ENCODE results near the gene PPP2R5C.

The PPP2R5C gene

DNA sequence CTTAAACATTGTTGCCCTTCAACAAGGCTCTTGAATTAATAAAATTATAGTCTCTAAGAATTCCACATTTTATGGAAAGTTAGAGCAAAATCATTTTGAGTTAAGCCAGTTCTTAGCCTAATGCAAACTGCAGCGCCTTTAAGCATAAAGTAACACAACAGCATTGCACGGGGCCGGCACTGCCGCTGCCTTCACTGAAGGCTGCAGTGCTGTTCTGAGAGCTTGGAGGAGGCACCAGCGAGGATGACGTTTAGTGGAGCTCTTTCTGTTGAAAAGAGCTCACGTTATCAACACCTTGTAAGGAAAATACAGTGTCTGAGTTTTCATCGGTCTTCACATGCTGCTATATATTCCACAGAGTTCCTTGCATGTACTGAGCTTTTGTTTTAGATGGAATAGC is 164.6 kb downstream of the PPP2R5C start:
- WGBS = 91% methylated on average over 8 of the region's 8 CpGs
- H3K36me3 ChIP-seq (ENCODE audit: insufficient read depth, low read length) = peaks cover 5% of the 10 kb centered on the region; the same call in 1 of the 2 replicates

GRCh38 chr14:101926620-101927019 is 165.1 kb downstream of the PPP2R5C start:
- WGBS = 90% methylated on average over 5 of the region's 5 CpGs
- Histone ChIP-seq H3K9ac (ENCODE audit: low read depth, low read length) (no peak overlapping the region), H3K27ac (ENCODE audit: low read depth, low read length) (no peak overlapping the region), H3K4me3 (ENCODE audit: low read length) (no peak overlapping the region), H3K27me3 (ENCODE audit: insufficient read depth, low read length) (no peaks in the 10 kb centered on the region), H3K36me3 (ENCODE audit: insufficient read depth, low read length) (peaks cover 3% of the 10 kb centered on the region; the same call in 1 of the 2 replicates), H3K4me1 (ENCODE audit: insufficient read depth, low read length) (no peaks in the 10 kb centered on the region), H3K9me3 (ENCODE audit: insufficient read depth, low read depth, low read length) (no peaks in the 10 kb centered on the region)

More for the DNA sequence above, 164.6 kb downstream of the PPP2R5C start:
- Histone ChIP-seq H3K9me3 (ENCODE audit: insufficient read depth, low read depth, low read length) (no peaks in the 10 kb centered on the region), H3K4me1 (ENCODE audit: insufficient read depth, low read length) (no peaks in the 10 kb centered on the region), H3K27me3 (ENCODE audit: insufficient read depth, low read length) (no peaks in the 10 kb centered on the region), H3K27ac (ENCODE audit: low read depth, low read length) (no peak overlapping the region), H3K4me3 (ENCODE audit: low read length) (no peak overlapping the region), H3K9ac (ENCODE audit: low read depth, low read length) (no peak overlapping the region)

- 88% methylated on average over 9 of the region's 10 CpGs for WGBS
- Histone ChIP-seq H3K9me3 (ENCODE audit: insufficient read depth, low read depth, low read length) (no peaks in the 10 kb centered on the region), H3K4me3 (ENCODE audit: low read length) (no peak overlapping the region), H3K9ac (ENCODE audit: low read depth, low read length) (no peak overlapping the region), H3K27ac (ENCODE audit: low read depth, low read length) (no peak overlapping the region), H3K36me3 (ENCODE audit: insufficient read depth, low read length) (no peaks in the 10 kb centered on the region), H3K4me1 (ENCODE audit: insufficient read depth, low read length) (no peaks in the 10 kb centered on the region), H3K27me3 (ENCODE audit: insufficient read depth, low read length) (no peaks in the 10 kb centered on the region)
These were observed 166.3 kb downstream of the PPP2R5C start for GRCh38 chr14:101927859-101928258.

GRCh38 chr14:101928415-101928841 is 166.9 kb downstream of the PPP2R5C start:
- no peak overlapping the region for H3K27ac ChIP-seq (ENCODE audit: low read depth, low read length)

GRCh38 chr14:101929096-101929495 is 167.6 kb downstream of the PPP2R5C start:
- Histone ChIP-seq H3K9ac (ENCODE audit: low read depth, low read length) (no peak overlapping the region), H3K27me3 (ENCODE audit: insufficient read depth, low read length) (no peaks in the 10 kb centered on the region; the same call in 1 of the 2 replicates), H3K4me3 (ENCODE audit: low read length) (no peak overlapping the region), H3K9me3 (ENCODE audit: insufficient read depth, low read depth, low read length) (no peaks in the 10 kb centered on the region), H3K27ac (ENCODE audit: low read depth, low read length) (no peak overlapping the region), H3K4me1 (ENCODE audit: insufficient read depth, low read length) (no peaks in the 10 kb centered on the region), H3K36me3 (ENCODE audit: insufficient read depth, low read length) (no peaks in the 10 kb centered on the region)
- WGBS = 95% methylated on average over 10 of the region's 10 CpGs

More at GRCh38 chr14:101928415-101928841, 166.9 kb downstream of the PPP2R5C start:
- Histone ChIP-seq H3K4me3 (ENCODE audit: low read length) (no peak overlapping the region), H3K9me3 (ENCODE audit: insufficient read depth, low read depth, low read length) (no peaks in the 10 kb centered on the region), H3K4me1 (ENCODE audit: insufficient read depth, low read length) (no peaks in the 10 kb centered on the region), H3K9ac (ENCODE audit: low read depth, low read length) (no peak overlapping the region), H3K27me3 (ENCODE audit: insufficient read depth, low read length) (no peaks in the 10 kb centered on the region), H3K36me3 (ENCODE audit: insufficient read depth, low read length) (no peaks in the 10 kb centered on the region)
- 95% methylated on average over 24 of the region's 24 CpGs for WGBS

DNA sequence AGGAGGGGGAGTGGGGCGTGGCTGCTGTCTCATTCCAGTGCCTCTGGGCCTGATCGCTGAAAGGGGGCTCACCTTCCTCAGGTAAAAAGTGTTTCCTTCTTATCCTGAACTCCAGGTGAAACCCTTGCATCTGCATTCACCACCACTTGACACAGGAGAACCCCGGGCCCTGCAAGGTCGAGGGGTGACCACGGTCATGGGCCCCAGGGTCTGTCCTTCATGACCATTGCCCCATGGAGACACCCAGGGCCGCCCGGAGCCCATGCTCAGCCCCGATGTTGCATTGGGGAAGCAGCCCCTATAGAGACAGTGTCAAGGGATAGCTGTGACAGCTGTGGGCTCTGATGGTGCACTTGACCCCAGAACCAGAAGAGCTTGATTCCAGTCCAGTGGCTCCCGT is 168.4 kb downstream of the PPP2R5C start:
- Histone ChIP-seq H3K4me3 (ENCODE audit: low read length) (no peak overlapping the region), H3K9ac (ENCODE audit: low read depth, low read length) (no peak overlapping the region), H3K27me3 (ENCODE audit: insufficient read depth, low read length) (no peaks in the 10 kb centered on the region; the same call in 1 of the 2 replicates), H3K9me3 (ENCODE audit: insufficient read depth, low read depth, low read length) (no peaks in the 10 kb centered on the region), H3K4me1 (ENCODE audit: insufficient read depth, low read length) (no peaks in the 10 kb centered on the region), H3K36me3 (ENCODE audit: insufficient read depth, low read length) (no peaks in the 10 kb centered on the region), H3K27ac (ENCODE audit: low read depth, low read length) (no peak overlapping the region)
- 96% methylated on average over 9 of the region's 9 CpGs for WGBS

DNA sequence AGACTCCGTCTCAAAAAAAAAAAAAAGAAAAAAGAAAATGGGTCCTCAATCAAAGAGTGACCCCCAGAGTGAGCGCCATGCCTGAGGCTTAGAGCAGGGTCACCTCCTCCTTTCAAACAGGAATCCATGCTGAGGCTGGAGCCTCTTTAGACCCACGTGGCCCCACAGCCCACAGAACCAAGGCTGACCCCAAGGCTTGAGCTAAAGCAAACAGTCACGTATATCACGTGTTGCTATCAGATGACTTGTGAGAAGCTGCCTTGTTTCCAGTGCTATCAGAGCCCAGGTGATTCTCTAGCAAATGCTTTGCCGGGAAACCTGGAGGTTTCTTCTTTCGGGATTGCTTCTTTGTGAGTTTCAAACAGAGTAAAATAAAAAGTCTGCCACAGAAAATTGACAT is 171.2 kb downstream of the PPP2R5C start:
- Histone ChIP-seq H3K4me1 (ENCODE audit: insufficient read depth, low read length) (no peaks in the 10 kb centered on the region), H3K9ac (ENCODE audit: low read depth, low read length) (no peak overlapping the region), H3K36me3 (ENCODE audit: insufficient read depth, low read length) (no peaks in the 10 kb centered on the region), H3K9me3 (ENCODE audit: insufficient read depth, low read depth, low read length) (no peaks in the 10 kb centered on the region), H3K27ac (ENCODE audit: low read depth, low read length) (no peak overlapping the region), H3K4me3 (ENCODE audit: low read length) (no peak overlapping the region), H3K27me3 (ENCODE audit: insufficient read depth, low read length) (no peaks in the 10 kb centered on the region; the same call in 1 of the 2 replicates)
- 93% methylated on average over 7 of the region's 7 CpGs for WGBS

DNA sequence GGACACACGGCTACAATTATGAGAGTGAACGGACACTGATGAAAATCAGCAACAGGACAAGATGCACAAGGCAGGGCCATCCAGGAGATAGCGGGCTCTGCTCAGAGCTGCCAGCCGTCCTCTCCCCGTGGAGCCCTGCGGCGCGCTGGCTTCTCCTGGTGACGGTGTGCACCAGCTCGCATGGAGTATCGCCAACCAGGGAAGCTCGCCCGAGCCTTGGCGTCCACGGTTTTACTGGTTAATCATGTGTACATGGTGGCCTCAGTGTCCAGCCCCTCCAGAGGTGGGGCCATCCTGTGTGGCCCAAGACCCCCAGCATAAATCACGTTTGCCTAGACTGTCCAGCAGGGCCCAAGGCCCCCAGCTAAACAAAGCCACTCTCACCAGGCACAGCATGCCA is 171.7 kb downstream of the PPP2R5C start:
- H3K27me3 ChIP-seq (ENCODE audit: insufficient read depth, low read length) = peaks cover 4% of the 10 kb centered on the region
- H3K4me1 ChIP-seq (ENCODE audit: insufficient read depth, low read length) = no peaks in the 10 kb centered on the region
- 93% methylated on average over 16 of the region's 16 CpGs for WGBS
- no peaks in the 10 kb centered on the region for H3K9me3 ChIP-seq (ENCODE audit: insufficient read depth, low read depth, low read length)
- H3K9ac ChIP-seq (ENCODE audit: low read depth, low read length) = no peak overlapping the region
- no peak overlapping the region for H3K4me3 ChIP-seq (ENCODE audit: low read length)
- H3K27ac ChIP-seq (ENCODE audit: low read depth, low read length) = no peak overlapping the region
- no peaks in the 10 kb centered on the region for H3K36me3 ChIP-seq (ENCODE audit: insufficient read depth, low read length)

DNA sequence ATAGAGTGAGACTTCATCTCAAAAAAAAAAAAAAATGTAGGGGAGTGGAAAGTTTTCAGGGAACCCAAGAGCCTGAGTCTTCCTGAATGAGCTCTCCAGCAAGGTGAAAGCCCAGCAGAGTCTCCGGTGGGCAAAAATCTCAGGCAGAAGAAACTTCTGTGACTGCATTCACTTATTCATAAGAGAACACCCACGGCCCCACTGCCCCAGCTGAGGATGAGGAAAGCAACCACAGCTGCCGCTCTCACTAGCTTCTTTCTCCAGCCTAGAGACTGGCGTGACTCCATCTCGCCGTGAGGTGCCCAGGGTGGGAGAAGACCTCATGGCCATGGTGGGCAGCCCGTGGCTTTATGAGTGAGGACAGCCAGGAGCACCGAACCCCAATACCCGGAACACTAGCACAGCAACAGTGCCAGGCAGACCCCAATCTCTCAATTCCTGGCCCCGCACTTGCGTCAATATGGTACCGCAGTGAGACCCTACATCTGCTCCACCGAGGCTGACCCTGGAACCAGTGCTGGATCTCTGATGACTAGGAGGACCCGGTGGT is 173.2 kb downstream of the PPP2R5C start:
- Histone ChIP-seq H3K9ac (ENCODE audit: low read depth, low read length) (no peak overlapping the region), H3K4me1 (ENCODE audit: insufficient read depth, low read length) (no peaks in the 10 kb centered on the region), H3K27me3 (ENCODE audit: insufficient read depth, low read length) (peaks cover 16% of the 10 kb centered on the region), H3K9me3 (ENCODE audit: insufficient read depth, low read depth, low read length) (no peaks in the 10 kb centered on the region), H3K36me3 (ENCODE audit: insufficient read depth, low read length) (no peaks in the 10 kb centered on the region), H3K27ac (ENCODE audit: low read depth, low read length) (no peak overlapping the region), H3K4me3 (ENCODE audit: low read length) (no peak overlapping the region)
- WGBS = 92% methylated on average over 14 of the region's 14 CpGs

- H3K4me3 ChIP-seq (ENCODE audit: low read length) = no peak overlapping the region
- H3K9me3 ChIP-seq (ENCODE audit: insufficient read depth, low read depth, low read length) = no peaks in the 10 kb centered on the region
- peaks cover 37% of the 10 kb centered on the region for H3K27me3 ChIP-seq (ENCODE audit: insufficient read depth, low read length)
- no peaks in the 10 kb centered on the region for H3K4me1 ChIP-seq (ENCODE audit: insufficient read depth, low read length)
- no peak overlapping the region for H3K9ac ChIP-seq (ENCODE audit: low read depth, low read length)
- no peaks in the 10 kb centered on the region for H3K36me3 ChIP-seq (ENCODE audit: insufficient read depth, low read length)
- WGBS = 66% methylated on average over 13 of the region's 13 CpGs
- H3K27ac ChIP-seq (ENCODE audit: low read depth, low read length) = no peak overlapping the region
These were observed 176.6 kb downstream of the PPP2R5C start for GRCh38 chr14:101937926-101938767.

DNA sequence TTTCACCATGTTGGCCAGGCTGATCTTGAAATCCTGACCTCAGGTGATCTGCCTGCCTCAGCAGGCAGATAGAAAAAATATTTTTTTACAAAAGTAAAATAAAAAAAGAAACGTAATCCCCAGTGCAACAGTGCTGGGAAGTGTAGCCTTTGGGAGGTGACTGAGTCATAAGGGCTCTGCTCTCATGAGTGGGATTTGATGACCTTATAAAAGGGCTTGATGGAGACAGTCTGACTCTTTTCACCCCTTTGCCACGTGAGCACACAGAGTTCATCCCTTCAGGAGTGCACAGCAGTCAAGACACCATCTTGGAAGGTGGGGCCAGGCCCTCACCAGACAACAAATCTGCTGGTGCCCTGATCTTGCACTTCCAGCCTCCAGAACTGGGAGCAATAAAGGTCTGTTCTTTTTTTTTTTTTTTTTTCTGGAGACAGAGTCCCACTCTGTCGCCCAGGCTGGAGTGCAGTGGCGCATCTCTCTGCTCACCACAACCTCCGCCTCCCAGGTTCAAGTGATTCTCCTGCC is 178.2 kb downstream of the PPP2R5C start:
- Histone ChIP-seq H3K4me3 (ENCODE audit: low read length) (no peak overlapping the region), H3K27ac (ENCODE audit: low read depth, low read length) (no peak overlapping the region), H3K27me3 (ENCODE audit: insufficient read depth, low read length) (peaks cover 52% of the 10 kb centered on the region), H3K36me3 (ENCODE audit: insufficient read depth, low read length) (no peaks in the 10 kb centered on the region), H3K9ac (ENCODE audit: low read depth, low read length) (no peak overlapping the region), H3K4me1 (ENCODE audit: insufficient read depth, low read length) (no peaks in the 10 kb centered on the region), H3K9me3 (ENCODE audit: insufficient read depth, low read depth, low read length) (no peaks in the 10 kb centered on the region)
- WGBS = 91% methylated on average over 5 of the region's 5 CpGs

Data from HUES64 (cell line).